HG02973 (cell line): ENCODE data around the gene MADD.

Experiments
- ATAC-seq: cut with Tn5 transposase; IDR thresholded peaks from one replicate; pipeline ENCODE4 v1.9.1; 2021; ENCODE audit warnings: moderate library complexity; ENCODE audit not compliant: unreplicated experiment

The MADD gene

DNA sequence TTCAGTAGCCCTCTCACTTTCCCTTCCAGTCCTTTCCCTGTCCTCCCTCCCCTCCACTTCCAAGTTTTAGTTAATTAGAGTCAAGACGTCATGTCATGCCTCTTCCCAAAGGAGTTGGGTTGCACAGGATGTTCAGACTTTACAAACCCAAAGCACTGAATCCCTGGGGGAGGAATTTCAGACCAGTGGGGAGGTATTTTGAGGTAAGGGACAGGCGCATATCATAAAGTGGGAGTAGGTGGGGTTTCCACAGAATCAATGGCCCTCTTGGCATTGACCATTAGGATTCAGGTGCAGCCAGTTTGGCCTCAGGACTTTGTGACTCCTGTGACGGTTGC lies 20.6 kb upstream of the MADD start:
- ATAC-seq = no peak

DNA sequence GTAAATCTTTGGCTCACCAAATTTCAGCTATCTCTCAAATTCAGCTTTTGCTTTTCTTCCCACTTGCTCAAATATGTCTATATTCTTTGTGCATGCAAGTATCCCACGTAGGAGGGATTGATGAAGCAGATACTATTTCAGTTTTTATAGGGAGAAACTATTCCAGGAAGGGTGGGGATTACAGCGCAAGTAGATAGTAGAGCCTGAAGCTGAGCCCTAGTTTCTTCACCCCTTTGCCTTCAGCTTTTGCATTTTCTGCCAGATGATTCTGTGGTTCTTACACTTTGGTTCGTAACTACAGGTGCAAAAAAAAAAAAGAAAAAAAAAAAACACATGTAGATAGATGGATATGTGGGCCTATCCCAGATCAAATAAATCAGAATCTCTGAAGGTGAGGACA lies 18.2 kb upstream of the MADD start:
- no peak for ATAC-seq

DNA sequence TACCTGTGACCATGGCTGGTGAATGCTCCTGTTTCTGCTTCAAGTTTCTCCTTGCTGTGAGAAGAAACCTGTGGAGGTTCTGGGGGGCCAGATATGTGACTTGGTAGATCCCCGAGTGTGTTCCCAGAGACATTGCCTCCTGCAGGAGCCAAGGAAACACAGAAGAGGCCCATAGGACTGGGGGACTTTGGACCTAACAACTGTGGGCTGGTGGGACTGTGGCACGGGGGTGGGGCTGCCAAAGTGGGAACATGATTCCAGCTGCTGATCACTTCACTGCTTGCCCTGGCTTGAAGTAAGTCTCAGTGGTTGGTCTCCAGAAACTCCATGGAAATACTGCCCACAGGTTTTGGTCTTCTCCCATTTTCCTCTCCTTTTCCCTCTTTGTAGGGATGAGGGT lies 16.3 kb upstream of the MADD start:
- ATAC-seq = no peak

DNA sequence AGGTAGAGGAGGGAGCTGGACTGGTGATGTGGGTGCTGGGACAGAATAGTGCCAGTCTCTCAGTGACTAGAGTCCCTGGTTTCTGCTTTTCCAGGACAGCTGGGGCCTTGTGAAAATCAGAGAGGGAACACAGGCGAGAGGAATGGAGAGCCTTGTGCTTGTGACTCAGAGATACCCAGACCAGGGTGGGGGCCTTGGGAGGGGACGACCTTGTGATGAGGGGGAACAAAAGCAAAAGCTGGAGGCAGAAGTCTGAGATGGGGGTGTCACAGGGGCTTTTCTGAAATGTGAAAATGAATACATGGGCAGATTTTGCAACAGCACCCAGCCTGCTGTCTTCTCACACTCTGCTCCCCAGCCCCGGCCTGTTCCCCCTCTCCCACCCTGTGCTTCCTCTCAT lies 15.5 kb upstream of the MADD start:
- no peak for ATAC-seq

DNA sequence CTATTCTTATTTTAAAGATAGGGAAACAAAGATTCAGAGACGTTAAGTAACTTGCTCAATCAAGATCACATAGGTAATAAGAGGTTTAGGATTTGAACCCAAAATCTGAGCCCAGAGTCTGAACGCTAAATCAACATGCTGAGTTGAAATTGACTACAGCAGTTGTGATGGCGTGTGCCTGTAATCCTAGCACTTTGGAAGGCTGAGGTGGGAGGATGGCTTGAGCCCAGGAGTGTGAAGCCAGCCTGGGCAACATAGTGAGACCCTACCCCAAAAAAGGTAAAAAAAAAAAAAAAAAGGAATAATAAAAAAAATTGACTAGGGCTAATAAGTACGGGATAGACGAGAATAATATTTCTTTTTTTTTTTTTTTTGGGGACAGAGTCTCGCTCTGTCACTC lies 13.6 kb upstream of the MADD start:
- no peak for ATAC-seq

DNA sequence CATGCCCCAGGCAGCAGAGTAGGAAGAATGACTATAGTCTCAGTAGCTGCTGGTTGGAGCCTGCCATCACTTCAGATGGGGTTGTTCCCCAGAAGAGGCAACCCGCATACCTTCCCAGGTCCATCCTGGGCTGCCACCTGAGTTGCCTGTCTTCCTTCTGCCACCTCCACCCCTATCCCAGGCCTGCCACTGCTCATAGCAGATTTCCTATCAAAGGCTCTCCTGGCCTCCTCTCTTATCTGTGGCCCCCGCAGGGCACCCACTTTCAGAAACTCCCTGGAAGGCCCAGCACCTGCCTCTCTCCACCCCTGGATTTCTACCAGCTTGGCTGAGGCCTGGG lies 12.8 kb upstream of the MADD start:
- no peak for ATAC-seq

DNA sequence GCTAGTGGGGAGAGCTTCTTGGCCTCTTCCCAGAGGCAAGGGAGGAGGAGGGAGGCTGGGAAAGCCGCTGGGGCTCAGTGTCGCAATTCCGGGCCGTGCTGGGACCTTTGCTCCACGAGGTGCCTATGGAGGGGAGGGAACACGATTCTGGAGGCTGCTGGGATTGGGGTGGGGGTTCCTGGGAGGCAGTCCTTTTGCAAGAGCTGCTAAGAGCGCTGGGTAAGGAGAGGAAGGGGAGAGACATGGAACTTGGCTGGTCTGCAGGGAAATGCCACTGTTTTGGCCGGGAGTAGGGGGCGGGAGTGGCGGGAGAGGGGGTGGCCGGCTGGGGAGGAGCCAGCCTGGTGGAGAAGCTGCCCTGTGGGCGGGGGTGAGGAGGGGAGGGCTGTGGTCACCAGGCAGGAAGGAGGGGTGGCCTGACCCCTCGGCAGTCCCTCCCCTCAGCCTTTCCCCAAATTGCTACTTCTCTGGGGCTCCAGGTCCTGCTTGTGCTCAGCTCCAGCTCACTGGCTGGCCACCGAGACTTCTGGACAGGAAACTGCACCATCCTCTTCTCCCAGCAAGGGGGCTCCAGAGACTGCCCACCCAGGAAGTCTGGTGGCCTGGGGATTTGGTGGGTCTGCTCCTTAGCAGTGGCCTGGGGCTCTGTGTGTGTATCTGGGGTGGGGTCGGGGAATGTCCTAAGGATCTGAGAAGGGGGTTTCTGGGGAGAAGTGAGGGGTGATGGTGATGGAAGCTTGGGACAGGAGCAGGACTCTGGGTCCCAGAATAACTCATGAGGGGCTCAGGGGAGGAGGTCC lies 12.2 kb upstream of the MADD start, which contains the start of gene NR1H3:
Gene NR1H3 (plus strand): TSS at position 480 of the 800 bp plus-strand sequence. CDS start 1,221 bp downstream, outside the sequence.
- no peak for ATAC-seq

DNA sequence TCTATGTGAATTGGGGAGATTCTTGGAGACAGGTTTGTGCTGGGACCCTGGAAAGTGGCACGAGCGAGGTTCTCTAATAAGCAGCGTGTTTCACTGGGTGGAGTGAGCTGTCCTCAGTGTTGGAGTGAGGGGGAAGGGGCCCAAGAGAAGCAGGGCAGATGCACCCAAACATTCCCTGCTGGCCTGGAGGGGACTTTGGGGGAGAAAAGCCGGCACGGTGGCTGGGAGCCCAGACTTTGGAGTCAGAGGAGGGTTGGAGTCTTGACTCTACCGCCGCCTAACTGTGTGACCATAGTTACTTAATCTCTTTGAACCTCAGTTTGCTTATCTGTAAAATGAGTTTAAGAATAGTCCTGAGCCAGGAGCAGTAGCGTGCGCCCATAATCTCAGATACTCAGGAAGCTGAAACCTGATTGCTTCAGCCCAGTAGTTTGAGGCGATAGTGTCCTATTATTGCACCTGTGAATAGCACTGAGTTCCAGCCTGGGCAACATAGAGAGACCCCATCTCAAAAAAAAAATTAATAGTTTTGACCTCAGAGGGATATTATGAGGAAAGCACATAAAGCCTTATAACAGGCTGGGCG lies 11.5 kb upstream of the MADD start:
- ATAC-seq = no peak

DNA sequence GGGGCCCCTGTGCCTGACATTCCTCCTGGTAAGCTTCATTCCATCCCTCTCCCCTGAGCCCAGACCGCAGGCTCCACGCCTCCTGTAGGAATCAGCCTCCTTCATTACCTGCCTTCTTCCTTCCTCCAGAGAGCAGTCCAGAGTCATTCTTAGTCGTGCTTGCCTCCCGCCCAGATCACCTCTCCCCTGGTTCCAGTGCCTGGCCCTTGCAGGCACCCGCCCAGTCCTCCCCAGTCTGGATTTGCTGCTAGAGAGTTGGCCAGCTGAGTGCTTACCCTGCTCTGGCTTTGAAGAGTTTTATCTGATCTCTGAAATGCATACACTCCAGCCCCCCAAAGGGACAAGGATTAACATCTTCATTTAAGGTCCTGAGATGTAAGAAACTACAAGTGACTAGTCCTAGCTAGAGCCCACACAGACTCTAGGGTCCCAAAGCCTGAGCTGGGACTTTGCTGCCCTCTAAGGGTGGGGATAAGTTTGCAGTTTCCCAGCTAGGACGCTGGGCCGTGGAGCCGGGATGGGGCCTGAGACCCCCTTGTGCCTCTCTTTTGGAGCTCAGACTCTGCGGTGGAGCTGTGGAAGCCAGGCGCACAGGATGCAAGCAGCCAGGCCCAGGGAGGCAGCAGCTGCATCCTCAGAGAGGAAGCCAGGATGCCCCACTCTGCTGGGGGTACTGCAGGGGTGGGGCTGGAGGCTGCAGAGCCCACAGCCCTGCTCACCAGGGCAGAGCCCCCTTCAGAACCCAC lies 10.5 kb upstream of the MADD start:
- no peak for ATAC-seq

DNA sequence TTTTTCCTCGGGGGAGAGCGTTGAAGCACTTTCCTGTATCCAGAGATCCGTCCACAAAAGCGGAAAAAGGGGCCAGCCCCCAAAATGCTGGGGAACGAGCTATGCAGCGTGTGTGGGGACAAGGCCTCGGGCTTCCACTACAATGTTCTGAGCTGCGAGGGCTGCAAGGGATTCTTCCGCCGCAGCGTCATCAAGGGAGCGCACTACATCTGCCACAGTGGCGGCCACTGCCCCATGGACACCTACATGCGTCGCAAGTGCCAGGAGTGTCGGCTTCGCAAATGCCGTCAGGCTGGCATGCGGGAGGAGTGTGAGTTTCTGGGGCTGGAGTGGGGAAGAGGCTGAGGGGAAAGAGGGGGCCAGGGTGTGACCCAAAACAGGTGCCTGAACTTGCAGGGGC lies 9.6 kb upstream of the MADD start:
- ATAC-seq = no peak

DNA sequence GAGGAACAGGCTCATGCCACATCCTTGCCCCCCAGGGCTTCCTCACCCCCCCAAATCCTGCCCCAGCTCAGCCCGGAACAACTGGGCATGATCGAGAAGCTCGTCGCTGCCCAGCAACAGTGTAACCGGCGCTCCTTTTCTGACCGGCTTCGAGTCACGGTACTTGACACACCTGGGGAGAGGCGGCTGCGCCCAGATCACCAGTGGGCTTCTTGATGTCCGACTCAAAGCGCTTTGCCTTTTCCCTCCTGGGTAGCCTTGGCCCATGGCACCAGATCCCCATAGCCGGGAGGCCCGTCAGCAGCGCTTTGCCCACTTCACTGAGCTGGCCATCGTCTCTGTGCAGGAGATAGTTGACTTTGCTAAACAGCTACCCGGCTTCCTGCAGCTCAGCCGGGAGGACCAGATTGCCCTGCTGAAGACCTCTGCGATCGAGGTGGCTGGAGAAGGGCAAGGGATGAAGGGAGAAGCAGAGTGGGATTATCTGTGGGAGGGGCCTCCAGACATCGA lies 8.6 kb upstream of the MADD start:
- ATAC-seq = no peak

DNA sequence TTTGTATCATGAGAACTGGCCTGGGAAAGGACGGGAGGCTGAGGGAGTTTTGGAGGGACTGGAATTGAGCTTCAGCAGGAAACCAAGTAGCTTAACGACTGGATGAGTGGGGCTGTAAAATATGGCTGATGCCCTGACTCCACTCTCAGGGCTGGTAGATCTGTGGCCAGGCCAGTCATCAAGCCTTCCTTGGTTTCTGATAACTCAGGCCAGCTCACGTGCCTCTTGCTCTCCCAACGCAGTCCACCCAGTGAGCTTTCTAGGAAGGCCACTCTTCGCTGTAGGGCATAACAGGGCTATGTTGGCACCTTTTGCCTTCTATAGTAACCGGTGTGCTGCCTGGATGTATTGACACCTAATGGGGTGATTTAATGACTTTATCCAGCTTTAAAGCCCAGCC lies 5.8 kb upstream of the MADD start:
- no peak for ATAC-seq

DNA sequence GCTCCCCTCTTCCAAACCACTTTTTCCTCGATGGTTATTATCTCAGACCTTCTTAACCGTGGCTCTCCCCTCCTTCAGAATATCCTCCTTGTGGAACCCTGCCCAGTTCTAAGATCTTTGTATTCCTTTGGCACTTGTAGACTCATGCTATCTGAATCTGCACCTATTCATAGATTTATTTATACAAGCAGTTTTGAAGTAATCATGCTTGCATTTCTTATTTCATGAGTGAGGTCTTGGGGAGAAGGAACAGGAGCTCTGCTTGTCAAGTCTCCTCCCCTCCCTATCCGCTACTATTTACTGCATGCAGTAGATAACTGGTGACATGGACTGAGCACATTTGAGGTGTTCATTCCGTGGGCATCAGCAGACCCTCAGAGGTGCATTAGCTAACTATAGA lies 5.4 kb upstream of the MADD start:
- no peak for ATAC-seq

DNA sequence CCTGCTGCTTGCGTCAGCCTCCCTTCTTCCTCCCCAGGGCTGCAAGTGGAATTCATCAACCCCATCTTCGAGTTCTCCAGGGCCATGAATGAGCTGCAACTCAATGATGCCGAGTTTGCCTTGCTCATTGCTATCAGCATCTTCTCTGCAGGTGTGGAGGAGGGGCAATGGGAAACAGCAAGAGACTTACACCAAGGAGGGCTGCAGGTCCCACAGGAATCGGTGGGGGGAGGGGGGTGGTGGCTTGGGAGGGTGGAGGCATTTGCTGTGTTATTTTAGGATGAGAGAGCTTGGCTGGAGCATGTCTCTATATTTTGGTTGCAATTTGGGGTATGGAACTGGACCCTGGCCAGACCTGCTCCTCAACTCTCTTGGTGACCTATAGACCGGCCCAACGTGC lies 2.1 kb upstream of the MADD start:
- no peak for ATAC-seq

DNA sequence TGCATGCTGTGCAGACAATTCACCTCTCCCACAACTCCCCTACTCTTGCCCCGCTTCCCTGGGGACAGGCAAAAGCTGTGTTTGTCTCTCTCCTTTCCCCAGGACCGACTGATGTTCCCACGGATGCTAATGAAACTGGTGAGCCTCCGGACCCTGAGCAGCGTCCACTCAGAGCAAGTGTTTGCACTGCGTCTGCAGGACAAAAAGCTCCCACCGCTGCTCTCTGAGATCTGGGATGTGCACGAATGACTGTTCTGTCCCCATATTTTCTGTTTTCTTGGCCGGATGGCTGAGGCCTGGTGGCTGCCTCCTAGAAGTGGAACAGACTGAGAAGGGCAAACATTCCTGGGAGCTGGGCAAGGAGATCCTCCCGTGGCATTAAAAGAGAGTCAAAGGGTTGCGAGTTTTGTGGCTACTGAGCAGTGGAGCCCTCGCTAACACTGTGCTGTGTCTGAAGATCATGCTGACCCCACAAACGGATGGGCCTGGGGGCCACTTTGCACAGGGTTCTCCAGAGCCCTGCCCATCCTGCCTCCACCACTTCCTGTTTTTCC lies 1.4 kb upstream of the MADD start:
- no peak for ATAC-seq

DNA sequence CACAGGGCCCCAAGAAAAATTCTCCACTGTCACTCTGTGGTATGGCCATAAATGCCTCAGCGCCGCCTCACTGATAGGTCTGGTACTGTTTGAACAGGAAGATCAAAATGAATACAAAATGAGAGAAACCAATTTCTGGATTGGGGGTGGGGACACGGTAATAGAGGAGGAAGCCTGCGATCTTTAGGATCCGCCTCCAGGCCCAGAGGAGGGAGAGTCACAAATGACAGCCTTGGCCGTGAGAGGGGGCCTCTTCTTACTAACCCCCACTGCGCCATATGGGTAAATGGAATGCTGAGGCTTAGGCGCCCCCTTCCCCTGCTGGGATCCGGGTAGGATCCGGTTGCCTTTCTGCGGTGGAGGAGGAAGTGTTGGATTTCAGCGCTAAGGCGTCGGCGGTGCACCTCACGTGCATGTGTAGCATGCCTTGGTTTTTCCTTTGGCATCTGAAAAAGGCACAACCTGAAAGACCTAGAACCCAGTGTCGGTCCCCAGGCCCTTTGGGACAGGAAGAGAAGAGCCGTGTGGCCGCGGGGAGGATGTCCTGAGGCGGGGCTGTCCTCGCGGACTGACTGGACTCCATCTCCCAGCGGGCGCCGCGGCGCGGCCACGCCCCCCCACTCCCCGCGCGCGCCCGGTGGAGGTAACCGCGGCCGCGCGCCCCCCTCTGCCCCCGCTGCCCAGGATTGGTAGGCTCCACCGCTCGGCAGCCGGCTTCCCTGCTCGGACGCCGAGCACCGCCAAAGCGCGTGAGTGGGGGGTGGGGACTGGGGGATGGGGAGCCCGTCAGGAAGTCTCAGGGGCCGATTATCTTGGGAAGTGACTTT lies 718 bp upstream of the MADD start:
- peak; percentile 41 for ATAC-seq

DNA sequence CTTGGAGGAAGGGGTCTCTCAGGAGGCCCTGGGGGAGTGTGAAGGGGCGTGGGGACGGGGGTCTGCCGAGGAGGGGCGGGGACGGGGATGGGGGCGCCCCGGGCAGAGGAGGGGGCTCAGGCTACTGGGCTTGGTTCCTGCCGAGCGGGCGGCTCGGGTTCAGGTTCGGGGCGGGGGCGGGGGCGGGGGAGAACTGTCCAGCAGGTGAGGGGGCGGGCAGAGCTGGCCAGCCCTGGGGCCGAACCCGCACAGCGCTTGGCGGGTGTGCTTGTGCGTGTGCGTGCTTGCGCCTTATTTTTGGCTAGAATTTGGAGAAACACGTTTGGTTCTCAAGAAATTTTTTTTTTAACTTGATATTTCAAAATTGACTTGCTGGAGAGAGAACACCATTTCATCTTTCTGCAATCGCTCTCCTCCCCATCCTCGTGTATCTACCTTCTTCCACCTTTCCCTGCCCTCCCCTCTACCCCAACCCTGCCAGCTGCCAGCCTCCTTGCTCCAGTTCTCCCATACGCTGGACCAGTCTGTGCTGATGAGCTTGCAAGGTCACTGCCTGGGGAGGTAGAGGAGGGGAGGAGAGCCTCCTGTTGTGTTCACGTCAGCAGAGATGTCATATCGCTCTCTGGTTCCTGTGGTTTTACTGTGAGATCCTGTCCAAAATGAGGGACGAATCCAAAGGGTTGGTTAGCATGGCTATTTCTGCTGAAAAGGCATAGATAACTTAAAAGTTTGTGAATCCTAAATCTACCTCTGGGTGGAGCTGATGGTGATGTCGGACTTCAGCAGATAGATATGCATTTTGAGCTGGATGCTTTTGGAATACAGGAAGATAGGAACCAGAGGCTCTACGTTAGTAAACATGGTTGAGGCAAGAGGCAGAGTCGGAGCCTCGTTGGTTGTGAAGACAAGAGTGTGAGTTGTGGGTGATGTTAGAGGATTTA lies 668 bp downstream of the MADD start:
- no peak for ATAC-seq

DNA sequence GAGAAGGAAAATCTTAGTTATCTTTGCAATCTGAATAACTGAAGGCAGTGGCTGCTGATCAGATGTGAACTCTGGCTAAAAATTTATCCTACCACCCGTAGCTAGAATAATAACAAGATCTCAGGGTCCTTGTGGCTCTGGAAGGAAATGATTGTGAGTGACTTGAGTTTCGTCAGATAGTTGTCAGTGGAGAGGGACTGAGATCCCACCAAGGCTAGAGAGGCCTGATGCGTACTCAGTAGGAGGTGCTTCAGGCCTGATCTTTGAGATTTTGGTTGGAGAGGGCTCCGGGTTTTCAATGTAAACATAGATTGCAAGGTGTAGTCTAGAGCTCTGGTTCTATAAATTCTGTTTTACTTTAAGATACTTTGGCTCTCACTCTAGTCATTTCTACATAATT lies 1.4 kb downstream of the MADD start:
- ATAC-seq = no peak

DNA sequence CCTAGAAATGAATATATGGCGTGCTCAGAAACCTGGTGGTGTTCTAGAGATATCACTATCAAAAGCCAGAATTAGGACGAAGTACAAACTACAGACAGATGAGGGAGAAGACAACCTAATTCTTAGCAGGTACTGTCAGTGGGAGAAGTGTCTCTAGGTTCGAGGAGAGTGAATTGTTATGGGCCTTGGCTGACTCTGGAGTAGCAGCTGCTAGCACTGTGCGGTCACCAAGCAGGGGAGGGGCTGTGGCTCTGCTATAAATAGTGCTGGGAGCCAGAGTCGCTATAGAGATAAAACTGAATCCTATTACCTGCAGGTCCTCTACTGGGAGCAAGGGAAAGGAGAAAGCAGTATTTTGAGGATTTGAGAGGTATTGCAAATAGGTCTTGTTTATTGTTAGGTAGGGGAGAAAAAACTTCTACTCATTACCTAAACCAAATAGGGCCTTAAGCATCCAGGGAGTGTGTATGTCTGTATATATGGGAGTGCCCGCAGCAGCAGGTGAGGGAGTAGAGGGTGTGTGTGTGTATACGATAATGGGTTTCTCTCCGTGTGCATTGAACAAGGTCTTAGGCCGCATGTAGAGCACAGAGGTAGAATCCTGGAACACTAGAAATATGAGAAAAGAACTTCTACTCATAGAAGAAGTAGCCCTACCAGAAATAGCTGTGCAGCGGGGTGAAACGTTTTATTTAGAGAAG lies 2.2 kb downstream of the MADD start:
- ATAC-seq = no peak
